Airway epithelial cell (primary cell): ENCODE measurements around the gene ABHD16A. TPM values are rescaled to one million over a fixed set of nuclear protein-coding genes. Genes with fewer than 3 reads are reported as not detected.

Experiments used
- total RNA-seq: library from RNA; depleted of rRNA; stranded (reverse); fragments of >200 nt; gene quantifications from 2 replicates; pipeline ENCODE4 v1.2.3, GENCODE V29; 2015

The ABHD16A gene
- total RNA-seq, result 26.8 and 31.6 TPM in 2 replicates

DNA sequence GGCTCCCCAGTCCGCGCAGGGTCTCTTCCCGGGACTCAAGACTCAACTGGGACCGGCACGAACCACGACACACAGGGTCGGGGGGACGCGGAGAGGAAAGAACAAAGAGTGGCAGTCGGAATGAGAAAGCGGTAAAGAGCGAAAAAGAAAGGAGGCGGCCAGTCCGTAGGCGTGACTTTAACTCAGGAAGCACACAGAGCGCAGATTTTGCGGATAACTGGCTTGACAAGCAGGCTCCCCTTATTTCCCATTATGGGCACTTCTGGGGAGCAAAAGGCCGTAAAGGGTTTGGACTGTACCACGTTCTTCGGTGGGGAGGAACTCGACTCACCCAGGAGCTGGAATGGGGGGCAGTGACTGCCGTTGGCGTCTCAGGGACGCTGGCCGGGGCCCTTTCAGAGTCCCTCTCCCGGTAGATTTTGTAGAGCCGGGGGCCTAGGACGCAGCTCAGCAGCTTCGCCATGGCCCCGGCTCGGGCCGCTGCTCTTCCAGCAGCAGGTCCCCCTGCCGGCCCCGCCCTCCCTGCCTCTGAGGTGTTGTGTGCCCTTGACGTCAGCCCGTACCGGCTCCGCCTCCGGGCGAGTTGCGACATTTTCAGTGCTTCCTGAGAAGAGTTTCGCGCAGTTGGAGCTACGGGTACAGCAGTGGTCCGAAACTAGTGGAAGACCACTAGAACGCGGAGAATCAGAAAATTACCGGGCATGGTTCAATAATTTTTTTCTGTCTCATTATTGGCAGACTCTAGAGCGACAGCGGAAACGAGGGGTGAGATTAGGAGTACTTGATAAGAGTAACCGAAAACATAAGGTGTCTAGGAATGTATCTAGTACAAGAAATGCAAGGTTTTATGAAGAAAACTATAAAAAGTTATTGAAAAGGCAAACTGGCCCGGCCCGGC lies at the start of gene ABHD16A:
TSS of gene ABHD16A (minus strand) at position 506 of the 898 bp plus-strand sequence. CDS start at position 463, 43 bp downstream.

GRCh38 chr6:31739639-31740396 lies 36.7 kb upstream of the ABHD16A start, which contains the start of gene MSH5:
TSS of gene MSH5 (plus strand) at chr6:31740005. CDS start at chr6:31740467, 462 bp downstream.

DNA sequence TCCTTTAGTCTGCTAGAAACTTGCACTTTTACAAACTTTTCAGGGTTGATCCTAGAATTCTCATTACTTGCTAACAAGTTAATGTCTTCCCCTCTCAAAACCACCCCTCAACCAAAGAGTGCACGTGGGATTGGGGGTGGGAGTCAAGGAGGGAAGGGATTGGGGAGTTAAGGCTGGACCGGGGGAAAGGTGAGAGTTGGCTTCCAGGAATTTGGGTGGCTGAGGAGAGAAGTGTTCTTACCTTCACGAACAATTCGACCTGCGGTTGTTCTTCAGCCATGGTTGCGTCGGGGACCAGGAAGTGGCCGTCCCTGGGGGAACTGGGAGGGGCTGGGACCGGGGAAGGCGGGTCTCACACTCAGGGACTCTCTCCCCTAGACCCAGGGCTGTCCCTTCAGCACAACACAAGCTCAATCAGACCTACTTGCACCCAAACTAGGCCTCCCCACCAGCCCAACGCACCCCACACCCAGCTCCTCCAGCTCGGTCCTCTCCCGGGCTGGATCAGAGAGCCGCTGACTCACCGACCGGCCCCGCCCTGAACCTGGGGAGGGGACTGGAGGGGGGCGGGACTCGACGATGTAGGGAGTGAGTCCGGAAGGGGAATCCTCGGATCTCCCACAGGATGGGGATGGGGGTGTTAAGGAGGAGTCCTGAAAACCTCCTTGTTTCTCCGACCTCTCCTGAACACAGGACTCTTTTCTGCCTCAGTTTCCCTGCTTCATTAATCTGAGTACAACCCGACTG lies 33.1 kb upstream of the ABHD16A start, which contains the start of gene CLIC1:
TSS of gene CLIC1 (minus strand) at position 510 of the 747 bp plus-strand sequence. CDS start at position 280, 230 bp downstream.

GRCh38 chr6:31728767-31729514 lies 25.8 kb upstream of the ABHD16A start, which contains the start of gene DDAH2:
TSS of gene DDAH2 (minus strand) at chr6:31729299. CDS start at chr6:31729161, 138 bp downstream.

GRCh38 chr6:31723245-31723979 lies 20.3 kb upstream of the ABHD16A start, which contains the start of gene MPIG6B:
TSS of gene MPIG6B (plus strand) at chr6:31723373. CDS start at chr6:31723384, 11 bp downstream.

GRCh38 chr6:31721351-31722020 lies 18.4 kb upstream of the ABHD16A start, which contains the start of gene LY6G6C:
TSS of gene LY6G6C (minus strand) at chr6:31721746. CDS start at chr6:31721679, 67 bp downstream.

DNA sequence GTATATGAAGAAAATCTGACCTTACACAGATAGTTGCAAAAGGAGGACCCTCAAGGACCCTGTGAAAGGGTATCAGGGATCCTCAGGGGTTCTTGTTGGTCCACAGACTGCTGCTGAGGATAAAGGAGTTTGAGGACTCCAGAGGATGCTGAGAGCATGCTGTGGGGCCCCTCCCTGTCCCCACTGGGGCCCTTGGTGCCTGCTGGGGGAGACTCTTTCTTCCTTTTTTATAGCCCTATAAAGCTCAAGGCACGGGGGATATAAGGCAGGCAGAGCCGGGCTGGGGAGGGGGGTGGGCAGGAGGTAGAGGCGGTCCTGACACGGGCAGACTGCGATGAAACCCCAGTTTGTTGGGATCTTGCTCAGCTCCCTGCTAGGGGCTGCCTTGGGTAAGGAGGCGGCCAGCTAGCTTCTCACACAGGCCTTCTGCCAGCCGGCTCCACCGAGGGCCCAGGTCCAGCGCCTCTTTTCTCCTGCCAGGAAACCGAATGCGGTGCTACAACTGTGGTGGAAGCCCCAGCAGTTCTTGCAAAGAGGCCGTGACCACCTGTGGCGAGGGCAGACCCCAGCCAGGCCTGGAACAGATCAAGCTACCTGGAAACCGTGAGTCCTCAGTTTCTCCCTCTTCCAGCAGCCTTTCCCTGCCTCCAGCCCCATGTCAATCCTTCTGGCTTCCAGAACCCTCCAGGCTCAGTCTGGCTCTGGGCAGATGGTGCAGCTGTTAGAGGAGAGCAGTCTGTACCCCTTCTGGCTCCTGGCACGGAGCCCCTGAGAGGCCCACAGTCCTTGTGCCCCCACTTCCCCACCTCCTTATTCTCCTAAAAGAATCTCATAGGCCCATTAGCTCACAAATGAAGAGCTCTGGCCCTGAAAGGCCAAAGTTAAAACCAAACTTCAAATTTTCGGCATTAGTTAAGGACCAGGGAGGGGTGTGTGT lies 12.2 kb upstream of the ABHD16A start, which contains the start of gene LY6G6D:
TSS of gene LY6G6D (plus strand) at position 327 of the 937 bp plus-strand sequence. CDS start at position 335, 8 bp downstream.

DNA sequence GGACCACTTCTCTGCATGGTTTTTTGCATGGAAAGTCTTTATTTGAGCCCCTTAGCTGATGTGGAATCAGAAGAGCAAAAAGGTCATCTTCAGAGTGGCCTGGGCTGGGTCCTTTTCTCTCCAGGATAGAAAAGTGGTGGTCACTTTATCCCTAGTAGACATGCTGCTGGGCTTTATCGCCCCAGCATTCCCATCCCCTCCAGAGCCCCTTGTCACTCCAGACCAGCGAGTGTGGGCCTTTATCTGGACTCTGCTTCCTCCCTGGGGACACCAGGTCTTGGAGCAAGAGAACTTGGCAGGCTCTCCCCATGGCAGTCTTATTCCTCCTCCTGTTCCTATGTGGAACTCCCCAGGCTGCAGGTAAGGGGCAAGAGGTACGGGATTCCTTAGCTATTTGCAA lies 3.5 kb upstream of the ABHD16A start, which contains the start of gene LY6G6F:
TSS of gene LY6G6F (plus strand) at position 268 of the 400 bp plus-strand sequence. CDS start at position 309, 41 bp downstream.

GRCh38 chr6:31680226-31681134 lies 22.6 kb downstream of the ABHD16A start, which contains the start of gene LY6G5C:
TSS of gene LY6G5C (minus strand) at chr6:31681067. CDS start at chr6:31680373, 694 bp downstream.

DNA sequence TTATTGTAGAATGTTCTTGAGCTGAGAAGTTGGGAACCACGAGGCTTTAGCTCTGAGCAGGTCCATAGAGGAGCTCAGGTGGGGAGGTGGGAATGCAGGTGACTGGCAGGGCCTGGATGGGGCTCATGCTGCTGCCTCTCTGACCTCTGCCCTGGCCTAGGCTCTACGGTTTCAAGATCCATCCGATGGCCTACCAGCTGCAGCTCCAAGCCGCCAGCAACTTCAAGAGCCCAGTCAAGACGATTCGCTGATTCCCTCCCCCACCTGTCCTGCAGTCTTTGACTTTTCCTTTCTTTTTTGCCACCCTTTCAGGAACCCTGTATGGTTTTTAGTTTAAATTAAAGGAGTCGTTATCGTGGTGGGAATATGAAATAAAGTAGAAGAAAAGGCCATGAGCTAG lies 33.4 kb downstream of the ABHD16A start, which contains the start of gene LY6G5B:
TSS of gene LY6G5B (plus strand) at position 301 of the 400 bp plus-strand sequence. CDS start 975 bp downstream, outside the sequence.

GRCh38 chr6:31665501-31666336 lies 37.4 kb downstream of the ABHD16A start, which contains the start of gene CSNK2B:
TSS of gene CSNK2B (plus strand) at chr6:31666080. CDS start at chr6:31666832, 752 bp downstream.

DNA sequence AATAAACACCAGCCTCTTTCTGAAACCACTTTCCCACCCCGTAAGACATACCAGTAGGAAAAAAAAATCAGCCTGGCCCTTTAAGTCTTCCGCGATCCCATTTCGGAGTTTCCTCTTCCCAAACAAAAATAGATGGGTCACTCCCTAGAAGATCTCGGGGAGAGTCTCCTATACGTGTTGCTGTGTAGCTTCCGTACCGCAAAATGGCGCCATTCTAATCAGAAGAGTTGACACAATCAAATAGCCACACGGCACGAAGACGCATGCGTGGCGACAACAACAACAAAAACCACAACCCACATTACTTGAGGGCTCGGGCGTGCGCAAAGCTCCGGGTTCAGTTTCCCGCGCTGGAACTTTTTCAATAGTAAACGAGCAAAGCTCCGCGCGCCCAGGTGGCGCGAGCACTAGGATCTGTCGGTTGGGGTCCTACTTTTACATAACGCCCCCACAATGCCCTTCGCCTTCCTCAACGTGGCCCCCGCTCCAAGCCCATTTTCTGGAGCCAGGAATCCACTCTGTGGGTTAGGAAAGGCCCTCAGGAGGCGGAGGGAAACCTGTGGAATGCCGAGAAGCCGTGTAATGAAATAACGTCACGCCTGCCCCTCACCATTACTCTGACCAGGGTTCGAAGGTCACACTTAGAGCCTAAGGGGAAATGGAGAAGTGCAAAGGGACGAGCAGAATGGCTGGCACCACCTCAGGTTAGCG lies 38.2 kb downstream of the ABHD16A start, which contains the start of gene GPANK1:
TSS of gene GPANK1 (minus strand) at position 208 of the 711 bp plus-strand sequence. CDS start 519 bp downstream, outside the sequence.

DNA sequence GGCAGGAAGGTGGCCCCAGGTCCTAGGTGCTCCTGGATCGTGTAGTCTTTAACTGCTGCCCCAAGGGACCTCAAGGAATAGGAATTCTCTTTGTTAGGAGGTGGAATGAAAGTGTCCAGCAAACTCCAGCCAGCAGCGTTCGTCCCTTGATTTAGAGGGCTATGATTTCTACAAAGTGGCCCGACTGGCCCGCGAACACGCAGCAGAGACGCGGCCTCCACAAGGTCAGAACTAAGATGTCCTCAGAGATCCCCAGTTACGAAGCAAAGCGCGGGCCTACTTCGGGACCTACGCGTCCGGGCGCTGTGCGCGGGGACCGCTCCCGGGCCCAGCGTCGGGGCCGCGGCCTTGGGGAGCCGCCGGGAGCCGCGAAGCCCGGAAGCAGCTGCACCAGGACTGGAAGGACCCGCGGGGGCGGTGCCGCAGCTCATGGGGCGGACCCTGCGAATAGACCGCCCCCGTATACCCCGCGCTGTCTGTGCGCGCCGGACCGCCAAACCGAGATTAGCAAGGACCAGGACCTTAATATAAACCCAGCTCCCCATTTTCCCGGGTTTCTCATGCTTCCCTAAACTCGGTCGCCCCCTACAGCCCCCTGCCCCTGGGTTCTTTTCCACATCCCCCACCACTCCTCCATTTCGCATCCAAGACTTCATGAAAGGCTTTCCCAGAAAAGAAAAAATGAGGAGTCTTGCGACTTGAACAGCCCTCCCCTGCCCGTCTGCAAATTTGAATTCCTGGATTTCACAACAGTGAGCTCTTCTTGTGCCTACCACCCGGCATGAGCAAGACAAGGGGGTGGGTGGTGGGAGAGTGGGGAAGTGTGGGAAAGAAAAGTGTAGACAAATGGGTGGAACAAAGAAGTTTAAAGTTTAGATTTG lies 42.5 kb downstream of the ABHD16A start, which contains the start of gene C6orf47:
TSS of gene C6orf47 (minus strand) at position 398 of the 881 bp plus-strand sequence. CDS start 831 bp downstream, outside the sequence.

